Prostate gland (tissue), 2 donors: ENCODE measurements around the gene DNAH8. TPM values are rescaled to one million over a fixed set of nuclear protein-coding genes. Genes with fewer than 3 reads are reported as not detected.

Experiments
- DNase-seq: peaks from one replicate; pipeline ENCODE4 v3.0.0-alpha.2; 2019; ENCODE audit warnings: low spot score
- H3K27ac ChIP-seq, 2 donors: fragments of 200-600 bp; sonication (generic); 2 replicates each; pipeline ENCODE4 v1.5.1; 2017 to 2019
- H3K27me3 ChIP-seq: fragments of 200-600 bp; sonication (generic); replicated peaks from 2 replicates; pipeline ENCODE4 v1.5.1; 2019; ENCODE audit not compliant: insufficient read depth
- H3K36me3 ChIP-seq, 2 donors: fragments of 200-600 bp; sonication (generic); 1 replicate in 1 of 2; 2 replicates in 1 of 2; pipeline versions ENCODE4 v1.5.1 to v1.8.1; 2017 to 2019
- H3K4me1 ChIP-seq: fragments of 200-600 bp; sonication (generic); replicated peaks from 2 replicates; pipeline ENCODE4 v1.5.1; 2019
- H3K4me3 ChIP-seq, 2 donors: fragments of 200-600 bp; sonication (generic); 2 replicates each; pipeline ENCODE4 v1.5.1; 2017 to 2019
- H3K9me3 ChIP-seq: fragments of 200-600 bp; sonication (generic); 2 replicates; pipeline ENCODE4 v1.5.1; 2017
- CTCF ChIP-seq, 4 experiments: fragments of 200-600 bp in 2 of 4; fragments of 450-650 bp in 2 of 4; sonication (generic) in 2 of 4; IDR thresholded peaks; 1 replicate in 3 of 4; 2 replicates in 1 of 4; pipeline ENCODE4 v1.5.1; 2016 to 2019; ENCODE audit warnings: antibody characterized with exemption in 4 of 4, mild to moderate bottlenecking in 2 of 4, moderate library complexity in 2 of 4
- POLR2A ChIP-seq: fragments of 450-650 bp; IDR thresholded peaks from one replicate; pipeline ENCODE4 v1.6.1; 2016; ENCODE audit warnings: antibody characterized with exemption, mild to moderate bottlenecking
- POLR2AphosphoS5 ChIP-seq: sonication (generic); formaldehyde crosslinking; IDR thresholded peaks from one replicate; pipeline ENCODE4 v1.6.1; 2017; ENCODE audit warnings: antibody characterized with exemption
- WGBS: methylation state at CpG from one replicate; pipeline ENCODE4 v1.1.5; 2018; 5-methylcytosine and 5-hydroxymethylcytosine counted together
- intact Hi-C: fragments of 100-400 bp; cut with DNase I; formaldehyde crosslinking; loops from one replicate; pipeline ENCODE4 v1.14.2; 2022
- total RNA-seq, 2 donors: library from RNA; depleted of rRNA; stranded (reverse); fragments of >200 nt; gene quantifications; one replicate each; pipeline ENCODE4 v1.1.0, GENCODE V29; 2016

The DNAH8 gene
- total RNA-seq, 2 donors from 2014 or later = 0.36 to 3.6 TPM

DNA sequence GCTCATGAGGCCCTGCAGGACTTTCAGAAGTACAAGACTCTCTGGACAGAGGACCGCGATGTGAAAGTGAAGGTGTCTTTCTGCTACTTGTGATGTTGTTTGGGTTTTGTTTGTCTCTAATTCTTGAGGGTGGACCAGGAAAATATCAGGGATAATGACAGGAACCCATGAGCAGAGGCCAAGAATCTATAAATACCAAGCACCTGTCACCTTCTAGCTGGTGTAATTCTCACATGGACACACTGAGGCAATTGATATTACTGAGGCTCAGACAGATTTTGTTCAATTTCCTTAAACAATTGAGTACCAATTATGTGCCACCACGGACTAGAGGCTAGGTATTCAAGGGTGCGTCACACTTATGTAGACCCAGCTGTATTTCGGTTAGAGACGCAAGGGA lies 107.9 kb downstream of the DNAH8 start:
- Histone ChIP-seq H3K4me3 (no peak overlapping the region), H3K27ac (no peak overlapping the region), H3K4me1 (no peaks in the 10 kb centered on the region), H3K36me3 (no peaks in the 10 kb centered on the region), H3K9me3 (no peaks in the 10 kb centered on the region), H3K27me3 (no peaks in the 10 kb centered on the region)
- TF ChIP-seq POLR2AphosphoS5 = no peak
- no peak for TF ChIP-seq POLR2A
- TF ChIP-seq CTCF (IDR thresholded peaks at IDR 0.05) = no peak
- intact Hi-C loops = no loop called here
- 82% methylated on average over 6 of the region's 6 CpGs for WGBS
- no peak for DNase-seq

GRCh38 chr6:38824243-38824894 lies 109.3 kb downstream of the DNAH8 start:
- no peak overlapping the region for H3K27ac ChIP-seq
- WGBS = 94% methylated on average over 5 of the region's 5 CpGs
- intact Hi-C loops = no loop called here
- no peaks in the 10 kb centered on the region for H3K9me3 ChIP-seq
- H3K4me1 ChIP-seq = no peaks in the 10 kb centered on the region
- H3K27me3 ChIP-seq = no peaks in the 10 kb centered on the region
- TF ChIP-seq POLR2A = no peak
- TF ChIP-seq POLR2AphosphoS5 = no peak
- no peak for TF ChIP-seq CTCF (IDR thresholded peaks at IDR 0.05)
- no peaks in the 10 kb centered on the region for H3K36me3 ChIP-seq
- no peak overlapping the region for H3K4me3 ChIP-seq
- DNase-seq = no peak

- WGBS = 54% methylated on average over 2 of the region's 2 CpGs
- Histone ChIP-seq H3K4me3 (no peak overlapping the region), H3K27ac (no peak overlapping the region), H3K36me3 (no peaks in the 10 kb centered on the region), H3K4me1 (no peaks in the 10 kb centered on the region), H3K9me3 (no peaks in the 10 kb centered on the region), H3K27me3 (no peaks in the 10 kb centered on the region)
- intact Hi-C loops = no loop called here
- TF ChIP-seq CTCF (IDR thresholded peaks at IDR 0.05) (no peak), POLR2AphosphoS5 (no peak), POLR2A (no peak)
- no peak for DNase-seq
Observed at GRCh38 chr6:38827024-38827423, 111.9 kb downstream of the DNAH8 start.

DNA sequence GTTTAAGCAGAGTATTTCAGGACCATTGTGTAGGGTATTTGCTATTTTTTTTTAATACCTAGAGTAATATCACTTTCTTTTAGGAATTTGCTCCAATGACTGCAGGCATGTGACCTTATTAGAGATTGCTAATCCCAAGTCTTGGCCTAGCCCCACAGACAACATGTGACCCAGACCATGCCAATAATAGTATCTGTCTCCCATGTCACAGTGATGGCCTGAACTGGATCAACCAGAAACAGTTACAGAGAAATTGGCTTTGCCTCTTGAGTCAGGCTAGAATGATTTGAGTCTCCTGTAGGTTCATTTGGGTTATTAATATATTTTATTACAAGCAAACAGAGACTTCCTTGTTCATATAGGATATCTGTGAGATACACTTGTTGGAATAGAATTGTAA lies 116.8 kb downstream of the DNAH8 start:
- no peaks in the 10 kb centered on the region for H3K27me3 ChIP-seq
- intact Hi-C loops = no loop called here
- no peaks in the 10 kb centered on the region for H3K36me3 ChIP-seq
- no peak overlapping the region for H3K27ac ChIP-seq
- DNase-seq = no peak
- H3K4me1 ChIP-seq = no peaks in the 10 kb centered on the region
- H3K4me3 ChIP-seq = no peak overlapping the region
- no peaks in the 10 kb centered on the region for H3K9me3 ChIP-seq
- TF ChIP-seq POLR2A (no peak), POLR2AphosphoS5 (no peak), CTCF (IDR thresholded peaks at IDR 0.05) (no peak)

GRCh38 chr6:38833320-38833719 lies 118.2 kb downstream of the DNAH8 start:
- Histone ChIP-seq H3K27ac (no peak overlapping the region), H3K27me3 (no peaks in the 10 kb centered on the region), H3K36me3 (no peaks in the 10 kb centered on the region), H3K9me3 (no peaks in the 10 kb centered on the region), H3K4me1 (no peaks in the 10 kb centered on the region), H3K4me3 (no peak overlapping the region)
- no peak for DNase-seq
- WGBS = 83% methylated on average over 1 of the region's 1 CpG
- intact Hi-C loops = no loop called here
- TF ChIP-seq CTCF (IDR thresholded peaks at IDR 0.05) (no peak), POLR2AphosphoS5 (no peak), POLR2A (no peak)
